ENCODE results near the gene HS2ST1.

DNA sequence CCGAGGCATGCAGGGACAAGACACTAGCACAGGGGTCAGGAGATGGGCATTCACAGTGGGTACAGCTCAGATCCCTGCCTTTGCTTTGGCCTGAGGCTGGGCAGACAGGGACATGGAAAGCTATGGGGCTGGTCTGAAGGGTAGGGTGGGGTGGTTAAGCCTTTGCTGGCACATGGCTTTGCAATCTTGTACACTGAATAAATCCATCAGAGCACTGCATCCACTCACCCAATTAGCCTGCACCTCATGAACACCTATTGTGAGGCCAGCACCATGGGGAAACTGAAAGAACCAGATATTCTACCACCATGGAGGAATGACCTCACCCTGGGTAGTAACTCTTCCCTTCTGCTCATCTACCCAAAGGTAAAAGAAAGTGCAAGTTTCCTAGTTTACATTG is 214.6 kb downstream of the HS2ST1 start:
- TF ChIP-seq, protein P1, sequence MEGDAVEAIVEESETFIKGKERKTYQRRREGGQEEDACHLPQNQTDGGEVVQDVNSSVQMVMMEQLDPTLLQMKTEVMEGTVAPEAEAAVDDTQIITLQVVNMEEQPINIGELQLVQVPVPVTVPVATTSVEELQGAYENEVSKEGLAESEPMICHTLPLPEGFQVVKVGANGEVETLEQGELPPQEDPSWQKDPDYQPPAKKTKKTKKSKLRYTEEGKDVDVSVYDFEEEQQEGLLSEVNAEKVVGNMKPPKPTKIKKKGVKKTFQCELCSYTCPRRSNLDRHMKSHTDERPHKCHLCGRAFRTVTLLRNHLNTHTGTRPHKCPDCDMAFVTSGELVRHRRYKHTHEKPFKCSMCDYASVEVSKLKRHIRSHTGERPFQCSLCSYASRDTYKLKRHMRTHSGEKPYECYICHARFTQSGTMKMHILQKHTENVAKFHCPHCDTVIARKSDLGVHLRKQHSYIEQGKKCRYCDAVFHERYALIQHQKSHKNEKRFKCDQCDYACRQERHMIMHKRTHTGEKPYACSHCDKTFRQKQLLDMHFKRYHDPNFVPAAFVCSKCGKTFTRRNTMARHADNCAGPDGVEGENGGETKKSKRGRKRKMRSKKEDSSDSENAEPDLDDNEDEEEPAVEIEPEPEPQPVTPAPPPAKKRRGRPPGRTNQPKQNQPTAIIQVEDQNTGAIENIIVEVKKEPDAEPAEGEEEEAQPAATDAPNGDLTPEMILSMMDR (conservative IDR thresholded peaks at IDR 0.05; ENCODE audit: low read length) = no peak
- no peak for TF ChIP-seq EZH2phosphoT487 (IDR thresholded peaks at IDR 0.05; ENCODE audit: borderline replicate concordance)
